Measurements from ENCODE around the gene MRPL44. TPM values are rescaled to one million over a fixed set of nuclear protein-coding genes. Genes with fewer than 3 reads are reported as not detected.

The MRPL44 gene
- 10 to 100 TPM; 51.0 to 53.0 TPM for total RNA-seq

- H3K27ac Mint-ChIP-seq: peak within 1 kb of the TSS; percentile 92
- H3K36me3 Mint-ChIP-seq: peaks cover 26% of the 10 kb centered on the region
- H3K9me3 Mint-ChIP-seq: no peaks in the 10 kb centered on the region
- no peaks in the 10 kb centered on the region for H3K27me3 Mint-ChIP-seq
- H3K4me1 Mint-ChIP-seq: peaks cover 73% of the 10 kb centered on the region
- DNase-seq: peak; percentile 96
- H3K4me3 Mint-ChIP-seq: peak within 1 kb of the TSS; percentile 91
Observed at GRCh38 chr2:223957092-223957851, at the start of gene MRPL44. TSS of gene MRPL44 (plus strand) at chr2:223957463. CDS start at chr2:223957473, 10 bp downstream.

- Mint-ChIP-seq H3K36me3 (peaks cover 7% of the 10 kb centered on the region), H3K4me3 (no peak overlapping the region), H3K4me1 (no peaks in the 10 kb centered on the region), H3K27me3 (no peaks in the 10 kb centered on the region), H3K9me3 (no peaks in the 10 kb centered on the region), H3K27ac (no peak overlapping the region)
- DNase-seq: no peak
Observed at GRCh38 chr2:223908304-223908998, 48.8 kb upstream of the MRPL44 start.

- Mint-ChIP-seq H3K27me3 (no peaks in the 10 kb centered on the region), H3K36me3 (peaks cover 7% of the 10 kb centered on the region), H3K27ac (no peak overlapping the region), H3K9me3 (no peaks in the 10 kb centered on the region), H3K4me1 (no peaks in the 10 kb centered on the region), H3K4me3 (no peak overlapping the region)
- no peak for DNase-seq
Observed at GRCh38 chr2:223909001-223909741, 48.1 kb upstream of the MRPL44 start.

- H3K36me3 Mint-ChIP-seq: peaks cover 10% of the 10 kb centered on the region
- H3K27ac Mint-ChIP-seq: no peak overlapping the region
- peaks cover 4% of the 10 kb centered on the region for H3K4me1 Mint-ChIP-seq
- no peak overlapping the region for H3K4me3 Mint-ChIP-seq
- no peak for DNase-seq
- H3K27me3 Mint-ChIP-seq: no peaks in the 10 kb centered on the region
- no peaks in the 10 kb centered on the region for H3K9me3 Mint-ChIP-seq
Observed at GRCh38 chr2:223914324-223914723, 42.9 kb upstream of the MRPL44 start.

GRCh38 chr2:223915071-223915470 lies 42.2 kb upstream of the MRPL44 start:
- H3K9me3 Mint-ChIP-seq: no peaks in the 10 kb centered on the region
- H3K4me3 Mint-ChIP-seq: no peak overlapping the region
- H3K27ac Mint-ChIP-seq: no peak overlapping the region
- peaks cover 9% of the 10 kb centered on the region for H3K36me3 Mint-ChIP-seq
- no peaks in the 10 kb centered on the region for H3K27me3 Mint-ChIP-seq
- H3K4me1 Mint-ChIP-seq: peaks cover 4% of the 10 kb centered on the region
- DNase-seq: no peak

GRCh38 chr2:223916181-223916920 lies 40.9 kb upstream of the MRPL44 start:
- Mint-ChIP-seq H3K4me1 (peaks cover 11% of the 10 kb centered on the region), H3K27ac (no peak overlapping the region), H3K9me3 (no peaks in the 10 kb centered on the region), H3K36me3 (peaks cover 9% of the 10 kb centered on the region), H3K27me3 (no peaks in the 10 kb centered on the region), H3K4me3 (no peak overlapping the region)
- DNase-seq: no peak

GRCh38 chr2:223918671-223919134 lies 38.6 kb upstream of the MRPL44 start:
- Mint-ChIP-seq H3K36me3 (peaks cover 16% of the 10 kb centered on the region), H3K4me3 (no peak overlapping the region), H3K9me3 (no peaks in the 10 kb centered on the region), H3K27ac (no peak overlapping the region), H3K4me1 (peaks cover 20% of the 10 kb centered on the region), H3K27me3 (no peaks in the 10 kb centered on the region)
- no peak for DNase-seq

GRCh38 chr2:223920109-223920508 lies 37.2 kb upstream of the MRPL44 start:
- peaks cover 21% of the 10 kb centered on the region for H3K4me1 Mint-ChIP-seq
- no peaks in the 10 kb centered on the region for H3K9me3 Mint-ChIP-seq
- no peaks in the 10 kb centered on the region for H3K27me3 Mint-ChIP-seq
- no peak overlapping the region for H3K4me3 Mint-ChIP-seq
- no peak overlapping the region for H3K27ac Mint-ChIP-seq
- peaks cover 15% of the 10 kb centered on the region for H3K36me3 Mint-ChIP-seq
- no peak for DNase-seq

GRCh38 chr2:223921204-223921603 lies 36.1 kb upstream of the MRPL44 start:
- no peak overlapping the region for H3K4me3 Mint-ChIP-seq
- H3K27ac Mint-ChIP-seq: no peak overlapping the region
- no peak for DNase-seq
- peaks cover 12% of the 10 kb centered on the region for H3K36me3 Mint-ChIP-seq
- peaks cover 18% of the 10 kb centered on the region for H3K4me1 Mint-ChIP-seq
- no peaks in the 10 kb centered on the region for H3K27me3 Mint-ChIP-seq
- H3K9me3 Mint-ChIP-seq: no peaks in the 10 kb centered on the region

- Mint-ChIP-seq H3K4me1 (peaks cover 18% of the 10 kb centered on the region), H3K4me3 (no peak overlapping the region), H3K27me3 (no peaks in the 10 kb centered on the region), H3K36me3 (peaks cover 11% of the 10 kb centered on the region), H3K27ac (no peak overlapping the region), H3K9me3 (peaks cover 1% of the 10 kb centered on the region)
- DNase-seq: no peak
Observed at GRCh38 chr2:223922308-223922707, 35.0 kb upstream of the MRPL44 start.

GRCh38 chr2:223923976-223924375 lies 33.3 kb upstream of the MRPL44 start:
- Mint-ChIP-seq H3K4me3 (no peak overlapping the region), H3K36me3 (peaks cover 17% of the 10 kb centered on the region), H3K27ac (no peak overlapping the region), H3K4me1 (peaks cover 20% of the 10 kb centered on the region), H3K9me3 (peaks cover 2% of the 10 kb centered on the region), H3K27me3 (no peaks in the 10 kb centered on the region)
- no peak for DNase-seq

- Mint-ChIP-seq H3K27ac (no peak overlapping the region), H3K36me3 (peaks cover 21% of the 10 kb centered on the region), H3K4me1 (peaks cover 30% of the 10 kb centered on the region), H3K9me3 (peaks cover 2% of the 10 kb centered on the region), H3K27me3 (no peaks in the 10 kb centered on the region), H3K4me3 (no peak overlapping the region)
- no peak for DNase-seq
Observed at GRCh38 chr2:223925106-223925505, 32.2 kb upstream of the MRPL44 start.

- peaks cover 2% of the 10 kb centered on the region for H3K9me3 Mint-ChIP-seq
- DNase-seq: no peak
- H3K4me1 Mint-ChIP-seq: peaks cover 32% of the 10 kb centered on the region
- no peaks in the 10 kb centered on the region for H3K27me3 Mint-ChIP-seq
- no peak overlapping the region for H3K27ac Mint-ChIP-seq
- peaks cover 13% of the 10 kb centered on the region for H3K36me3 Mint-ChIP-seq
- no peak overlapping the region for H3K4me3 Mint-ChIP-seq
Observed at GRCh38 chr2:223928113-223929006, 28.9 kb upstream of the MRPL44 start.
